ENCODE measurements around the gene PAWR. TPM values are rescaled to one million over a fixed set of nuclear protein-coding genes. Genes with fewer than 3 reads are reported as not detected.

Gene PAWR
- total and polyA plus RNA-seq, 2 donors (not counting 3 experiments of a cell fraction or from before 2014, with no cell fraction given) = 18.3 to 154 TPM

DNA sequence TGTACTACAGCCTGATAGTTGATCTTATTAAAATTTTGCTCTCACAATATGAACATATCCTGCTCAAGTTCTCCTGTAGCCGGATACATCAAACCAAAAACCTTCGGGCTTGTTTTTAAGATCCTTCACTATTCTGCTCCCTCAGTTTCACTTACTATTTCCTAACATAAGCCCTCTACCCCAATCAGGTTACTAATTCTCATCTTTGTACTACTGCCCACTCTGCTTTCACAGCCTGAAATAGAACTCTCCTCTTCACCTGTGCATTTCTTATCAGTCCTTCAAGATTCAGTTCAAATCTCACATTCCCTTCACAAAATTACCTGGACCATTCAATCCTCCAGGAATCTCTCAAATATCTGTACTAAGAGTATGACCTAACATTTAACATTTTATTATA, 14.2 kb downstream of the PAWR start:
- no peak overlapping the region for H3K27ac ChIP-seq (ENCODE audit: insufficient read depth, low read depth, low read length)
- no peaks in the 10 kb centered on the region for H3K27me3 ChIP-seq (ENCODE audit: control insufficient read depth in 2 of 2, insufficient read depth in 2 of 2, low read length in 2 of 2)
- H3K9ac ChIP-seq (replicated peaks; ENCODE audit: extremely low read depth, insufficient read depth, low read length) = no peak overlapping the region
- BruUV-seq (replicated peaks) = no TSS peak
- intact Hi-C loops (cut with micrococcal nuclease) (no loop called here), dilution Hi-C loops (cut with MboI; ENCODE audit: extremely low pct_ligation_motif_present, low sequenced_read_pairs) (no loop called here)
- H3K9me3 ChIP-seq (replicated peaks; ENCODE audit: control insufficient read depth, insufficient read depth, low read length) = no peaks in the 10 kb centered on the region
- peaks cover 16% of the 10 kb centered on the region for H4K20me1 ChIP-seq (replicated peaks; ENCODE audit: control insufficient read depth, extremely low read depth, insufficient read depth, low read length)
- H3K4me3 ChIP-seq (replicated peaks in 1 of 3; ENCODE audit: insufficient read depth in 1 of 3, low read depth in 1 of 3, low read length in 3 of 3) = no peak overlapping the region
- TF ChIP-seq POLR2AphosphoS5 (IDR thresholded peaks at IDR 0.05; ENCODE audit: insufficient read depth, low read depth, low read length) = no peak
- no peak for TF ChIP-seq MYC (IDR thresholded peaks at IDR 0.05; ENCODE audit: low read depth, low read length)
- peaks cover 15% of the 10 kb centered on the region for H3K4me1 ChIP-seq (ENCODE audit: control insufficient read depth, extremely low read depth, insufficient read depth, low read length)
- no peak for FAIRE-seq
- no peaks in the 10 kb centered on the region for H3K36me3 ChIP-seq (ENCODE audit: control insufficient read depth in 2 of 2, extremely low read depth in 1 of 2, insufficient read depth in 2 of 2, low read length in 2 of 2)
- DNase-seq (ENCODE audit: low read depth, low spot score) = no peak
- ChIA-PET POLR2A (no interaction called here), CTCF (interaction anchor here (1.0 to 1.6 kb wide), 2 partner anchors 8 to 10 kb away, joined by 3 to 5 read pairs; no protein-coding TSS in a partner anchor)
- H3K79me2 ChIP-seq (ENCODE audit: control insufficient read depth, insufficient read depth, low read length) = peaks cover 99% of the 10 kb centered on the region
- H3K4me2 ChIP-seq (ENCODE audit: insufficient read depth, low read length) = no peak overlapping the region
- no peak overlapping the region for H2AFZ ChIP-seq (ENCODE audit: low read depth, low read length)
- H3K9me1 ChIP-seq (replicated peaks; ENCODE audit: control insufficient read depth, extremely low read depth, insufficient read depth, low read length) = no peaks in the 10 kb centered on the region

DNA sequence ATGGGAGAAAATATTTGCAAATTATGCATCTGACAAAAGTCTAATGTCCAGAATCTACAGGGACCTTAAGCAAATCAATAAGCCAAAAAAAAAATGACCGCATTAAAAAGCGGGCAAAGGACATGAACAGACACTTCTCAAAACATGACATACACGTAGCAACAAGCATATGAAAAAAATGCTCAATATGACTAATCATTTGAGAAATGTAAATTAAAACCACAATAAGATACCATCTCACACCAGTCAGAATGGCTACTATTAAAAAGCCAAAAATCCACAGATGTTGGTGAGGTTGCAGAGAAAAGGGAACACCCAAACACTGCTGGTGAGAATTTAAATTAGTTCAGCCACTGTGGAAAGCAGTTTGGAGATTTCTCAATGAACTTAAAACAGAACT, 16.1 kb downstream of the PAWR start:
- ChIA-PET CTCF (no interaction called here), POLR2A (no interaction called here)
- dilution Hi-C loops (cut with MboI; ENCODE audit: extremely low pct_ligation_motif_present, low sequenced_read_pairs) (no loop called here), intact Hi-C loops (cut with micrococcal nuclease) (no loop called here)
- Histone ChIP-seq H3K27ac (ENCODE audit: insufficient read depth, low read depth, low read length) (no peak overlapping the region), H3K27me3 (ENCODE audit: control insufficient read depth in 2 of 2, insufficient read depth in 2 of 2, low read length in 2 of 2) (no peaks in the 10 kb centered on the region), H3K79me2 (ENCODE audit: control insufficient read depth, insufficient read depth, low read length) (peaks cover 99% of the 10 kb centered on the region), H3K4me1 (ENCODE audit: control insufficient read depth, extremely low read depth, insufficient read depth, low read length) (peaks cover 12% of the 10 kb centered on the region), H4K20me1 (replicated peaks; ENCODE audit: control insufficient read depth, extremely low read depth, insufficient read depth, low read length) (peaks cover 20% of the 10 kb centered on the region), H3K4me3 (replicated peaks in 1 of 3; ENCODE audit: insufficient read depth in 1 of 3, low read depth in 1 of 3, low read length in 3 of 3) (no peak overlapping the region), H3K9me1 (replicated peaks; ENCODE audit: control insufficient read depth, extremely low read depth, insufficient read depth, low read length) (no peaks in the 10 kb centered on the region), H3K4me2 (ENCODE audit: insufficient read depth, low read length) (no peak overlapping the region), H2AFZ (ENCODE audit: low read depth, low read length) (no peak overlapping the region), H3K9me3 (replicated peaks; ENCODE audit: control insufficient read depth, insufficient read depth, low read length) (no peaks in the 10 kb centered on the region), H3K36me3 (ENCODE audit: control insufficient read depth in 2 of 2, extremely low read depth in 1 of 2, insufficient read depth in 2 of 2, low read length in 2 of 2) (no peaks in the 10 kb centered on the region), H3K9ac (replicated peaks; ENCODE audit: extremely low read depth, insufficient read depth, low read length) (no peak overlapping the region)
- DNase-seq (ENCODE audit: low read depth, low spot score) (no peak), FAIRE-seq (no peak)
- TF ChIP-seq, protein P1, sequence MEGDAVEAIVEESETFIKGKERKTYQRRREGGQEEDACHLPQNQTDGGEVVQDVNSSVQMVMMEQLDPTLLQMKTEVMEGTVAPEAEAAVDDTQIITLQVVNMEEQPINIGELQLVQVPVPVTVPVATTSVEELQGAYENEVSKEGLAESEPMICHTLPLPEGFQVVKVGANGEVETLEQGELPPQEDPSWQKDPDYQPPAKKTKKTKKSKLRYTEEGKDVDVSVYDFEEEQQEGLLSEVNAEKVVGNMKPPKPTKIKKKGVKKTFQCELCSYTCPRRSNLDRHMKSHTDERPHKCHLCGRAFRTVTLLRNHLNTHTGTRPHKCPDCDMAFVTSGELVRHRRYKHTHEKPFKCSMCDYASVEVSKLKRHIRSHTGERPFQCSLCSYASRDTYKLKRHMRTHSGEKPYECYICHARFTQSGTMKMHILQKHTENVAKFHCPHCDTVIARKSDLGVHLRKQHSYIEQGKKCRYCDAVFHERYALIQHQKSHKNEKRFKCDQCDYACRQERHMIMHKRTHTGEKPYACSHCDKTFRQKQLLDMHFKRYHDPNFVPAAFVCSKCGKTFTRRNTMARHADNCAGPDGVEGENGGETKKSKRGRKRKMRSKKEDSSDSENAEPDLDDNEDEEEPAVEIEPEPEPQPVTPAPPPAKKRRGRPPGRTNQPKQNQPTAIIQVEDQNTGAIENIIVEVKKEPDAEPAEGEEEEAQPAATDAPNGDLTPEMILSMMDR (IDR thresholded peaks at IDR 0.05; ENCODE audit: extremely low read depth in 1 of 2, insufficient read depth in 1 of 2, low read depth in 1 of 2, low read length in 2 of 2) = no peak
- TF ChIP-seq, protein P2, sequence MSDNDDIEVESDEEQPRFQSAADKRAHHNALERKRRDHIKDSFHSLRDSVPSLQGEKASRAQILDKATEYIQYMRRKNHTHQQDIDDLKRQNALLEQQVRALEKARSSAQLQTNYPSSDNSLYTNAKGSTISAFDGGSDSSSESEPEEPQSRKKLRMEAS (IDR thresholded peaks at IDR 0.05; ENCODE audit: insufficient read depth, insufficient read length) = no peak
- no peak for TF ChIP-seq FOS (IDR thresholded peaks at IDR 0.05; ENCODE audit: borderline replicate concordance, insufficient read depth, low read length)
- no peak for TF ChIP-seq EZH2 (IDR thresholded peaks at IDR 0.05; ENCODE audit: borderline replicate concordance, low read depth, low read length, severe bottlenecking)
- no peak for TF ChIP-seq JUN (IDR thresholded peaks at IDR 0.05; ENCODE audit: borderline replicate concordance, insufficient read depth, insufficient read length, low read depth)
- no TSS peak for BruUV-seq (replicated peaks)

Data from endothelial cell of umbilical vein (primary cell).